HG02885 (cell line): ENCODE measurements around the gene CEP164.

ENCODE experiments used
- ATAC-seq: cut with Tn5 transposase; IDR thresholded peaks from one replicate; pipeline ENCODE4 v1.9.1; 2021; ENCODE audit warnings: mild to moderate bottlenecking; ENCODE audit not compliant: unreplicated experiment, poor library complexity

The CEP164 gene

GRCh38 chr11:117356126-117356890, 28.7 kb downstream of the CEP164 start:
- ATAC-seq = no peak

DNA sequence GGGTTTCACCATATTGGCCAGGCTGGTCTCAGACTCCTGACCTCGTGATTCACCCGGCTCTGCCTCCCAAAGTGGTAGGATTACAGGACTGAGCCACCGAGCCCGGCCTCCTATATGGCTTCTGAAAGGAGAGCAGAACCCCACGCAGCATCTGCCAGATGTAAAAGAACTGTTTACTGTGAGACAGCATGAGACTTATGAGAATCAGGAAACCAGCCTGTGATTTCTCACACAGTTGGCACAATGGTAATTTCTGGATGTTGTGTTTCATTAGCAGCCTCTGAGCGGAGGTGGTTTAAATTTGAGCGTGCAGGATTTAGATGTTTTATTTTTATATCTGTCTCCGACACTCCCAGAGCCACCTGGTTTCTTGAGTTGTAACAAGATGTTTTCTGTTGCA, 33.8 kb downstream of the CEP164 start:
- ATAC-seq = no peak

DNA sequence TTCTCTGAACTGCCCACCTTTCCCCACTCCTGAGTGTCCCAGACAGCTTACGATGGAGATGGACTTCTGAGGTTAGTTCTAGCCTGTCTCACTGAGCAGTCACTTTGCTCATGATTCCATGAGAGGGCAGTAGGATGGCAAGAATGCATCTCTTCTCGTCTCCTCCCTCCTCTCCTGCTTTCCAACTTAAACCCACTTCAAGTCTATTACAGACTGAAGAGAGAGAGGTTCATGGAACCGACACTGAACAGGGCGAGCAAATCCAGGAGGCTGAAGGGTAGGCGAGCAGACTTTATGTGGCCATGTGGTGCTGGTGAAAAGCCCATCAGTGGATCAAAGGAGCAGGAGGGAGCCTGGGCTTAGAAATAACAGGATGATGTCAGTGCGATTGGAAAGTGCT, 38.6 kb downstream of the CEP164 start:
- ATAC-seq = no peak

DNA sequence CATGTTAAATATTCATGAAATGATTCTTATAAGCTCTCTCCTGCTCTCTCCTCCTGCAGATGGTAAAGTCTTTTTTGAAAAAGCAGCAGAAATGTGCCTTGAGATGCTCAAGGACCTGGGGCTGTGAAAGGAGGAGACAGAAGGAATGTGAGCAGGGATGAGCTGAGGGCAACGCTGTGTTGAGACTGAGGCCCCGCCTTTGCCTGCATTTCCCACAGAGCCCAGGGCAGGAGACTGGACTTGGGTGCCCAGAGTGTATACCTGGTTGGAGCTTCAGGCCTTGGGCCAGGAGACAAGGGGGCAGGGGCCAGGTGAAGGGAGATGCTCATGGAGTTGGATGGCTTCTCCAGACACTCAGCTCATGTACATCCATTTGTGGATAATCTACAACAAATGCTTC, 39.2 kb downstream of the CEP164 start:
- ATAC-seq = no peak

DNA sequence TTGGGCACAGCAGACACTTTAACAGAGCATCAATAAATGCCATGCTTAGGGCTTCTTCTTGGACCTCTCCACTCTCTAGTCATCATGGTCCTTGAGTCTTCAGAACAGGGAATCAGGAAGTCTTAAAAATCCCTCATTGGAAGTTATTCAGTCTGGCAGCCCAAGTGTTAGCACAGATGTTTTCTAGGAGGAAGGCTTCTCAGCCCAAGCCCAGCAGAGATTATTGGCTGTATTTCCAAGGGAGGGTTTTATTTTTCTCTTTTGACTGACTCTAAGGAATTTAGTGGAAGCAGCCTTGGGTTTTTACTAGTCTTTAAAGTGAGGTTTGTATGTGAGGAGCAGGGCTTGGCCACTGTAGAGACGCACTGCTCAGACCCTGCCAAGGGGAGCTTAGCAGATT, 41.9 kb downstream of the CEP164 start:
- ATAC-seq = no peak

- ATAC-seq = no peak
These were observed 43.8 kb downstream of the CEP164 start for GRCh38 chr11:117371453-117371852.

DNA sequence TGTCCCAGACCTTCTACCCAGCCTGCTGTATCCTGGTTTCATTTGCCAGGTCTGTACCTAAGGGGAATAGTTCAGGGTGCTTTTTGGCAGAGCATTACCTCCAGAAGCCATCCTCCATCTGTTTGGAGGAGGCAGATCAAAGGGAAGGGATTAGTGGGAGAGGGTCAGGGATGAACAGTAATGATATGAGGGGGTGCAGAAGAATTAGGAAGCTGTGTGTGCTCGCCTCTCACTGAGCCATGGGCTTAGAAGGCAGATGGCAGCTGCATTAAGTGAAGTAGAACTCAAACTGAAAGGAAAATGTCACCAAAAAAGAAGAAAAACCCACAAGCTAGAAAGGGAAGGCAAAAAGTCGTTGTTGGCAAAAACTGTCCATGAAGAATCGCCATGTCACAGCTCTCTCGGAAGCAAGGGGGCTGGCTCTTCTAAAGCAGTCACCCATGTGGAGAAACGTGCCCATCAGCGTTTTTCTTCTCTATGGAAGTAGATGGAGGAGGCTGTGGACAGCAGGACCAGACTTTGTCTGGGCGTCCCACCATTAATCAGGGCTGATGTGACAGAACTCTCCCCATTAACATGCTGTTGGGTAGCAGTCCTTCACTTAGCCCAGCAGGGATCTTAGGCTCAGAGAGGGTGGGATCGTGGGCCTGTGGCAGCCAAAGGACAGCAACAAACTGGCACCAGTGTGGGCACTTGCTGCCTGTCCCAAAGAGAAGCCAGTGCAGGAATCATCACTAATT, 46.8 kb downstream of the CEP164 start:
- ATAC-seq = no peak

GRCh38 chr11:117375960-117376359, 48.3 kb downstream of the CEP164 start:
- ATAC-seq = no peak

GRCh38 chr11:117376517-117376916, 48.9 kb downstream of the CEP164 start:
- no peak for ATAC-seq

DNA sequence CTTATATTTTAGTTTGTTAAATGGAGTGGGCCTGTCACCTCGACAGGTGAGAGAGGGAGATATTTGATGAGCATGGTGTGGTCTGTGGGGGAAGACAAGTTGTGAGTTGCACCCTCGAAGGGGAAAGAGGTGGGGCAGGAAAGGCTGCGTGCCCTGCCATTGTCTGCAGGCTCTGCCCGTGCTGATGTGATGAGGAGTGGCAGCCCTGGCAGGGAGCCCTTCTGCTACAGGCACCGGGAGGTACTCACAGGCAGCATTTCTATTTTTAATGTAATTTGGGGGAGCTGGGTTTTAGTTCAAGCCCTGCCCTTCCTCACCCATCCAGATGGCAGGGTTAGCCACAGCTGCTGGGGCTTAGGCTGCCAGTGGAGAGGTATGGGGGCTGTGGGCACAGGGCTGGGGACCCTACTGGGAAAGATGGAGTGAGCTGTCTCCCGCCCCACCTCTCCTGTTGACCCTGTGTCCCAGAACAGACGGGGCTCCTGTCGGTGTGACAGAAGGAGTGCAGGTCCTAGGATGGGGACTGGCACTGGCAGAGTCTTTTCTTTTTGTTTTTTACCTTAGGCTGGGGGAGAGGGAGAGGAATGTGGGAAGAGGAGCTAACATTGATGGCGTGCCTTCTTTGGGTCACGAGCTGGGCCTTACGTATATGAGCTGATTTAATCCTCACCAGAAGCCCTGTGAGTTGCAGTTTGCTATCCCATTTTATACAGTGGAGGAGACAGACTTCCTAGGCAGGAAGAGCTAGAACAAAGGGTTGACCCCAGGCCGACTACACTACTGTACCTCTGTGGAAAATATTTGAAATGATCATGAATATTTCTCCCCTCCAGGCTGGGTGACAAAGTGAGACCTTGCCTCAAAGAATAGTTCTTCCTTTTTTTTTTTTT, 51.6 kb downstream of the CEP164 start:
- no peak for ATAC-seq

DNA sequence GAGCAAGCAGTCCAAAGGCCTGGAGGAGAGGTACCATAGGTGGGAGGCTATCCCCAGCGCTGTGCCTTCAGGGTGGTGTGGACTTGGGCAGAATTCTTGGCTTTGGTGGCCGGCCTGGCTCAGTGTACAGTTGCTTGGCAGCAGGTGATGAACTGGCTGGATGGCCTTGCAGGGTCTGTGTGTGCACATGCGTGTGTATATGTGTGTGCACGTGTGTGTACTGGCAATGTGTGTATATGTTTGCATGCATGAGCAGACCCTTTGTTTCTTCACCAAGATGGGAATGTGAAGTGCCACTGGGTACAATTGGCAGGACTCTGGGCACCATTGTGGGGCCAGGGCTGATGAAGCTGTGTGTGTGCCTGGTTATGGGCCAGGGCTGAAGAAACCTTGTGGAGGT, 53.0 kb downstream of the CEP164 start:
- ATAC-seq = no peak

DNA sequence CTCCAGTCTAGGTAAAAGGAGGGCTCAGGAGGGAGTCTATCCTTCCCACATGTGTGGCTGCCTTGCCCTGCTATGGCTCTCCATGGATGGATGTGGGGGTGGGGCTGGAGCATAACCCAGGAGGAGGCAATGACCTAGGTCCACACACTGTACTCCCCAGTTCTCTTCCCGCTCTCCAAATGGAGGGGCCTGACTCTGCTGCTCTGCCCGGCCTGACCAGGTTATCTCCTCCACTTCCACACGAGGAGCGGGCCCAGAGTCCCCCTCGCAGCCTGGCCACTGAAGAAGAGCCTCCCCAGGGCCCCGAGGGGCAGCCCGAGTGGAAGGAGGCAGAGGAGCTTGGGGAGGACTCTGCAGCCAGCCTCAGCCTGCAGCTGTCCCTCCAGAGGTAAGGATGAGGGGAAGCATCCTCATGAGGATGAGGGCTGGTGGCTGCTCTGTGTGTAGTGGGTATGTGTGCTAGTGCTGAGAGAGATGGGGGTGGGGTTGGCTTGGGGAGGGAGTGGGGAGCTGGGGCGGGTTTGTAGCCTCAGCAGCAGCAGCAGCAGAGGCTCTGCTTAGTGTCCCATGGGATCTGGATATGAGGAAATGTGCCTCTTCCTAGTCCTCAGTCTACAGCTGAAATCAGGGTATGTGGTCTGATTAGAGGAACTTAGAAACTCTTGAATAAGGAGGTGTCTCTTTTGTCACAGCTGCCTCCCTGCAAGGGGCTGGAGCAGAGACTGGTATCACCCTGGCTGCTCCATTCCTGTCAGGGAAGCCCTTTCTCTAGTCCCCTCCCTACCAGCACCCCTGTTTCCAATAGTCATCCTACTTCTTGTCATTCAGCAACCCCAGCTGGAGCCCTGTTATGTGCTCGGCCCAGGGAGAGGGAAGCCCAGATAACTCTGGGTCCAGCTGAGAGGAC, 54.1 kb downstream of the CEP164 start:
- ATAC-seq = no peak

DNA sequence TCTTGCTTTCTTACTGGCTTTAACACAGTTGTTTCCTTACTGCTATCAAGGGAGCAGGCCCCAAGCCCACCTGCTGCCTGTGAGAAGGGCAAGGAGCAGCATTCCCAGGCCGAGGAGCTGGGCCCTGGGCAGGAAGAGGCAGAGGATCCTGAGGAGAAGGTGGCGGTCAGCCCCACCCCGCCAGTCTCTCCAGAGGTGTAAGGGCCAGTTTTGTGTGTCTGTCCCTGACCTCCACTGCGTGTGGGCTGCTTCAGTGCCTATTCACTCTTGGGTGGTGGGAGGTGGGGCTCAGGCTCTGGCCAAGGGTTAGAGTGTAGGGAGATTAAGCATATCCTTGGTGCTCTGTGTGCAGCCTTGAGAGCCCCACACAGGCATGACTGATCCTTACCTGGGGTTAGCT, 55.1 kb downstream of the CEP164 start:
- no peak for ATAC-seq

- no peak for ATAC-seq
These were observed 56.4 kb downstream of the CEP164 start for GRCh38 chr11:117384045-117384444.

DNA sequence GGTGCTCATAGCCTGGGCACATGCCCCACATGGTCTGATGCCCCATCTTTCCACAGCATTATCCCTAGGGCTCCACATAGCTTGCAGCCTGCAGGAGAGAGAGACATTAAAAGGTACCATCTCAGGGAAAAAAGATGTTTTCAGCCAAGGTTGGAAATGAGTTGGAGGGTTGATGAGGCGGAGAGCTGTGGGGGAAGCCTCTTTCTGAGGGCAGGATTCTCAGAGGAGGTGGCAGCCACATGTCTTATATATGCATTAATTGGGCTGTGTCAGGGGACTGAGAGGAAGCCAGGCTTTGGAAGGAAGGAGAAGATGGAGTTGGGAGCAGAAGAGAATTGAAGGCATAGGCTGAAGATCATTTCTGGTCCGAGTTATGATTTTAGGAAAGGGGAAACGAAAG, 57.8 kb downstream of the CEP164 start:
- no peak for ATAC-seq

DNA sequence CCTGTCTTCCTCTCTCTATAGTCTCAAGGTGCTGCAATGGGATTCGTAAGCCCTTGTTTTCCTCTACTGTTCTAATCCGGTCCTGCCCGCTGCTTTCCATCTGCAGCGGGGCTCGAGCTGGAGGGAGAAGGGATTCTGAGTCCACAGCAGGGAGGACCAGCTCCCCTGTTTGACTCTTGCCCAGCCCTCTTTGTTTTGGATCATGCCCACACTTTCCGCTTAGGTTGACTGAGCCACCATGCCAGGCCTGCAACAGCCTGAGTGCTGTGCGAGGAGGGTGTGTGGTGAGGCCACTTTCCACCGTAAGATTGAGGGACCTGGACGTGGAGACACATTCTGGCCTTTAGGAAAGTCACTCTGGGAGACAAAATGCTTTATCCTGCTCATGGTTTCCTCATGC, 58.3 kb downstream of the CEP164 start:
- ATAC-seq = no peak

DNA sequence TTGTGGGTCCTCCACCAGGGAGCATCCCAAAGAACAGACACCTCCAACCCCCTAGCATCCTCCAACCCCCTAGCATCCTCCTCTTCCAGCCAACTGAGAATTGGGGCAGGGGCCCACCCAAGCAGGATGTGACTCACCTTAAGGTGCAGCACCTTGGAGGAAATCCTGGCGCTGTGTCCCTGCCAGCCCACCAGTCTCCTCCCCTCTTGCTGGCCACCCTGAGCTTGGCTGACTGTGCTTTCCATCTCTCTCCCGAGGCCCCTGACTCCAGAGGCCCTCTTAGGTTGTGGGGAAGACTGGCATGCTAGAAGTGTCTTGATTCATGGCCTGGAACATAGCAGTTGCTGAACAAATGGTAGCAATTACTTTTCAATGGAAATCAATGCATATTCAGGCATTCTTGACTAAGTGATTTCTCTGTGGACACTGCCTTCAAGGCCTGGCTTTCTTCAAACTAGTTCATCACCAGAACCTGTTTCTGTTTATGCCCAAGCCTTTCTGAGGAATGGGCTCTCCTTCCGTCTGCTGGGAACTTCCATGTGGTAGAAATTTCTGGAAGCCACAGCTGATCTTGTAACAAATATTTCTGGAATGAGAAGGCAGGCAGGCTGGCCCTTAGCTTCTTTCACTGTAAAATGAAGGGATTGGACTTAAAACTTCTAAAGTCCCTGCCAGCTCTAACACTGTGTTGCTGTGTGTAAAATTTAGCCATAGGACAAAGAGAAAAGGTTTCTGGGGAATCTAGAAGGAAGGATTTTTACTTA, 60.5 kb downstream of the CEP164 start:
- ATAC-seq = no peak

DNA sequence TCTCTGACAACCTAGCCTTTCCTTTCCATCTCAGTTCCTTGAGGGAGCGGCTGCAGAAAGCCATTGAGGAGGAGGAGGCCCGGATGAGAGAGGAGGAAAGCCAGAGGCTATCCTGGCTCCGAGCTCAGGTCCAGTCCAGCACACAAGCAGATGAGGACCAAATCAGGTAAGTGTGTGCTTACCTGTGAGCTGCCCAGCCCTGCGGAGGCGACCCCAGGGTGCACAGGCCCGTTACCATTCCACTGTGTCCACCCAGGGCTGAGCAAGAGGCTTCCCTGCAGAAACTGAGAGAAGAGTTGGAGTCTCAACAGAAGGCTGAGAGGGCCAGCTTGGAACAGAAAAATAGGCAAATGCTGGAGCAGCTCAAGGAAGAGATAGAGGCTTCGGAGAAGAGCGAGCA, 63.1 kb downstream of the CEP164 start:
- no peak for ATAC-seq

DNA sequence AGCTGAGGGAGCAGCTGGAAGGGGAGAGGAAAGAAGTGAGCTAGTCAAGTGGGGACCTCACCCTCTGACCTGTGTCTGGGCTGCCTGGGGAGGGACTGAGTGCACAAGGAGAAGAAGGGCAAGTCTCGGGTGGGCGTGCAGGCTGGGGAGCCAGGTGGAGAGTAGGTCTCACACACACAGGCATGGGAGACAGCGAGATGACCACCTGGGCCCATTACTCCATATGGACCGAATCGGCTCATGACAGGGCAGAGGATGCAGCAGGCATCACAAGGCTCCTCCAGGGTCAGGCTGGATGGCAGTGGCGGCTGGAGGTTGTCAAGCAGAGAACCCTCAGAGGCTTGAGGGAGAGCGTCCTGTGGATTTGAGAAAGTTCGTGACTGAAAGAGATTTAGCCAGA, 63.5 kb downstream of the CEP164 start:
- ATAC-seq = no peak
